ENCODE data around the gene BCL7A. TPM values are rescaled to one million over a fixed set of nuclear protein-coding genes. Genes with fewer than 3 reads are reported as not detected.
A peak's percentile ranks its signal among the peaks of the same experiment; 100 is the strongest.

Gene BCL7A
- total RNA-seq, 1 donor from 2014 or later = 11.2 TPM

- H3K27ac ChIP-seq (replicated peaks) = no peak overlapping the region
- H3K9me3 ChIP-seq (replicated peaks) = no peaks in the 10 kb centered on the region
- DNase-seq = no peak
- H3K27me3 ChIP-seq (ENCODE audit: low read depth) = no peaks in the 10 kb centered on the region
- H3K36me3 ChIP-seq = no peaks in the 10 kb centered on the region
- no peak for TF ChIP-seq CTCF (IDR thresholded peaks at IDR 0.05; ENCODE audit: borderline replicate concordance)
- intact Hi-C loops (cut with micrococcal nuclease) = no loop called here
- H3K4me3 ChIP-seq = no peak overlapping the region
- H3K4me1 ChIP-seq = no peaks in the 10 kb centered on the region
Measured at GRCh38 chr12:121989276-121990113, 32.2 kb upstream of the BCL7A start.

- intact Hi-C loops (cut with micrococcal nuclease) = no loop called here
- DNase-seq = no peak
- no peak for TF ChIP-seq CTCF (IDR thresholded peaks at IDR 0.05; ENCODE audit: borderline replicate concordance)
- no peak overlapping the region for H3K27ac ChIP-seq (replicated peaks)
- no peaks in the 10 kb centered on the region for H3K36me3 ChIP-seq
- no peaks in the 10 kb centered on the region for H3K4me1 ChIP-seq
- H3K27me3 ChIP-seq (ENCODE audit: low read depth) = no peaks in the 10 kb centered on the region
- no peaks in the 10 kb centered on the region for H3K9me3 ChIP-seq (replicated peaks)
- H3K4me3 ChIP-seq = no peak overlapping the region
Measured at GRCh38 chr12:121990114-121990647, 31.5 kb upstream of the BCL7A start.

GRCh38 chr12:121990692-121991603, 30.7 kb upstream of the BCL7A start:
- Histone ChIP-seq H3K27me3 (ENCODE audit: low read depth) (no peaks in the 10 kb centered on the region), H3K27ac (replicated peaks) (no peak overlapping the region)

GRCh38 chr12:121992059-121992879, 29.4 kb upstream of the BCL7A start:
- H3K36me3 ChIP-seq = no peaks in the 10 kb centered on the region
- H3K27ac ChIP-seq (replicated peaks) = peak overlapping the region; percentile 63
- H3K4me1 ChIP-seq = peaks cover 15% of the 10 kb centered on the region
- no peak overlapping the region for H3K4me3 ChIP-seq
- TF ChIP-seq CTCF (IDR thresholded peaks at IDR 0.05; ENCODE audit: borderline replicate concordance) = no peak
- H3K9me3 ChIP-seq (replicated peaks) = no peaks in the 10 kb centered on the region
- intact Hi-C loops (cut with micrococcal nuclease) = no loop called here
- no peak for DNase-seq
- no peaks in the 10 kb centered on the region for H3K27me3 ChIP-seq (ENCODE audit: low read depth)

More at GRCh38 chr12:121990692-121991603, 30.7 kb upstream of the BCL7A start:
- Histone ChIP-seq H3K9me3 (replicated peaks) (no peaks in the 10 kb centered on the region), H3K36me3 (no peaks in the 10 kb centered on the region), H3K4me1 (peaks cover 4% of the 10 kb centered on the region), H3K4me3 (no peak overlapping the region)
- TF ChIP-seq CTCF (IDR thresholded peaks at IDR 0.05; ENCODE audit: borderline replicate concordance) = no peak
- intact Hi-C loops (cut with micrococcal nuclease) = no loop called here
- no peak for DNase-seq

Data from left ventricle myocardium inferior (tissue), 1 donor.